GM12878 (cell line): ENCODE measurements around the gene LMNTD2. TPM values are rescaled to one million over a fixed set of nuclear protein-coding genes. Genes with fewer than 3 reads are reported as not detected.

Experiments used
- BCL11A ChIP-seq: IDR thresholded peaks from 2 replicates; pipeline ENCODE4 v1.6.1; 2011; ENCODE audit warnings: low read depth, low read length
- CBFB ChIP-seq: IDR thresholded peaks from 2 replicates; pipeline ENCODE4 v1.6.1; 2016; ENCODE audit warnings: antibody characterized with exemption, low read depth
- E2F4 ChIP-seq: IDR thresholded peaks from 2 replicates; pipeline ENCODE4 v1.6.1; 2012; ENCODE audit warnings: low read depth, low read length, improper control_type of control experiment
- HDAC6 ChIP-seq: fragments of 200-600 bp; sonication (generic); IDR thresholded peaks from one replicate; pipeline ENCODE4 v1.8.0; 2017; ENCODE audit warnings: antibody characterized with exemption; ENCODE audit not compliant: unreplicated experiment
- IKZF1 ChIP-seq: fragments of 450-650 bp; conservative IDR thresholded peaks from 2 replicates; pipeline ENCODE4 v1.6.1; 2017; ENCODE audit warnings: antibody characterized with exemption, mild to moderate bottlenecking
- MYB ChIP-seq: fragments of 150-350 bp; IDR thresholded peaks from 2 replicates; pipeline ENCODE4 v1.6.1; 2014; ENCODE audit warnings: mild to moderate bottlenecking, low read depth, low read length, borderline replicate concordance
- MYC ChIP-seq: IDR thresholded peaks from 2 replicates; pipeline ENCODE4 v1.6.1; 2011; ENCODE audit warnings: mild to moderate bottlenecking, low read length, moderate library complexity, inconsistent platforms; ENCODE audit not compliant: insufficient read depth, insufficient replicate concordance, insufficient read length, severe bottlenecking
- NFYA ChIP-seq: IDR thresholded peaks from 2 replicates; pipeline ENCODE4 v1.6.1; 2011; ENCODE audit warnings: low read depth, mild to moderate bottlenecking, low read length, improper control_type of control experiment, borderline replicate concordance
- NR2C1 ChIP-seq: fragments of 450-650 bp; IDR thresholded peaks from 2 replicates; pipeline ENCODE4 v1.6.1; 2017; ENCODE audit warnings: antibody characterized with exemption, mild to moderate bottlenecking, moderate library complexity
- NR2F1 ChIP-seq: fragments of 450-650 bp; conservative IDR thresholded peaks from 2 replicates; pipeline ENCODE4 v1.6.1; 2017; ENCODE audit warnings: mild to moderate bottlenecking
- PBX3 ChIP-seq: IDR thresholded peaks from 2 replicates; pipeline ENCODE4 v1.6.1; 2011; ENCODE audit warnings: mild to moderate bottlenecking, low read depth, low read length, moderate library complexity; ENCODE audit not compliant: insufficient replicate concordance
- POLR2A ChIP-seq: IDR thresholded peaks from 2 replicates; pipeline ENCODE4 v1.6.1; 2011; ENCODE audit warnings: low read depth, mild to moderate bottlenecking, low read length
- POU2F2 ChIP-seq: IDR thresholded peaks from 3 replicates; pipeline ENCODE4 v1.6.1; 2011; ENCODE audit warnings: low read depth, mild to moderate bottlenecking, low read length, borderline replicate concordance
- RAD51 ChIP-seq: fragments of 450-650 bp; IDR thresholded peaks from 2 replicates; pipeline ENCODE4 v1.6.1; 2016; ENCODE audit warnings: moderate library complexity, mild to moderate bottlenecking, inconsistent platforms
- RCOR1 ChIP-seq: conservative IDR thresholded peaks from 2 replicates; pipeline ENCODE4 v1.6.1; 2012; ENCODE audit warnings: low read depth, low read length, improper control_type of control experiment
- RELA ChIP-seq: fragments of 450-650 bp; IDR thresholded peaks from 2 replicates; pipeline ENCODE4 v1.8.0; 2014; ENCODE audit warnings: borderline replicate concordance; ENCODE audit not compliant: partially characterized antibody
- SPI1 ChIP-seq: IDR thresholded peaks from 2 replicates; pipeline ENCODE4 v1.6.1; 2011; ENCODE audit warnings: low read depth, mild to moderate bottlenecking, low read length, moderate library complexity, borderline replicate concordance; ENCODE audit not compliant: insufficient read depth
- SRF ChIP-seq, 2 experiments: IDR thresholded peaks; 2 replicates each; pipeline ENCODE4 v1.6.1; 2011; ENCODE audit warnings: low read depth in 2 of 2, low read length in 2 of 2, mild to moderate bottlenecking in 1 of 2, moderate library complexity in 1 of 2
- ZBTB4 ChIP-seq: fragments of 450-650 bp; formaldehyde crosslinking; IDR thresholded peaks from 2 replicates; pipeline ENCODE4 v1.4.0; 2022; ENCODE audit warnings: mild to moderate bottlenecking, moderate library complexity
- ZBTB40 ChIP-seq: fragments of 450-650 bp; IDR thresholded peaks from 2 replicates; pipeline ENCODE4 v1.6.1; 2016; ENCODE audit warnings: mild to moderate bottlenecking, moderate library complexity, borderline replicate concordance
- polyA plus RNA-seq, 11 experiments: library from polyadenylated mRNA; depleted of rRNA in 4 of 11; unstranded in 6 of 11; stranded (reverse) in 5 of 11; fragments of >200 nt; fragmentation: Nextera tagmentation in 4 of 11; fragmentation: Illumina TruSeq in 1 of 11; extraction: Ambion mirVana in 4 of 11; extraction: Trizol in 1 of 11; gene quantifications; 1 replicate in 1 of 11; 2 replicates in 10 of 11; pipeline versions ENCODE4 v1.2.1 to v1.2.3, GENCODE V29; 2011 to 2016; ENCODE audit warnings: inconsistent platforms in 2 of 11, missing spikeins in 2 of 11, low read depth in 1 of 11
- total RNA-seq, 4 experiments: library from RNA; depleted of rRNA in 3 of 4; stranded (reverse); fragments of >200 nt in 3 of 4; fragmentation: Illumina TruSeq in 1 of 4; extraction: Trizol in 1 of 4; gene quantifications; 2 replicates each; pipeline versions ENCODE4 v1.2.1 to v1.2.3, GENCODE V29; 2013 to 2021

The LMNTD2 gene
- total and polyA plus RNA-seq, 10 of the 15 experiments (the other 5 are each of a cell fraction or from before 2014, with no cell fraction given): 0.22 to 4.1 (median 1.3) TPM; not detected in 2

GRCh38 chr11:535519-536454 lies 24.8 kb downstream of the LMNTD2 start, which contains the start of gene HRAS (continued):
- peak; percentile 14; the same call in 1 of the 2 replicates for TF ChIP-seq ZBTB40
- TF ChIP-seq NR2F1: peak; percentile 64
- 0 out of 2 replicates have a peak, but pooled peaks have one; percentile 23 for TF ChIP-seq NR2C1
- no peak for TF ChIP-seq MYC
- TF ChIP-seq SRF (IDR thresholded peaks at IDR 0.05; ENCODE audit: low read depth in 2 of 2, low read length in 2 of 2): no peak
- no peak for TF ChIP-seq RAD51
- TF ChIP-seq BCL11A: no peak
- peak; percentile 88 for TF ChIP-seq IKZF1
- TF ChIP-seq CBFB: no peak
- TF ChIP-seq POU2F2: peak; percentile 6; the same call in 1 of the 3 replicates
- TF ChIP-seq SPI1: no peak
- no peak for TF ChIP-seq HDAC6
- TF ChIP-seq RCOR1: no peak
- no peak for TF ChIP-seq NFYA
- peak; percentile 81 for TF ChIP-seq POLR2A
- no peak for TF ChIP-seq RELA
- no peak for TF ChIP-seq E2F4
- peak; percentile 99 for TF ChIP-seq PBX3
- no peak for TF ChIP-seq ZBTB4
- no peak for TF ChIP-seq MYB
